PC-9 (cell line): Measurements from ENCODE around the gene CBL. TPM values are rescaled to one million over a fixed set of nuclear protein-coding genes. Genes with fewer than 3 reads are reported as not detected.

ENCODE experiments used
- BruUV-seq: library from RNA; stranded (reverse); fragments of 400-500 nt; replicated peaks from 2 replicates; lab custom pipeline; 2021; lab: Mats Ljungman, UMichigan
- CTCF ChIA-PET: fragments of 300-600 bp; sonication (Branson Sonifier 250); formaldehyde crosslinking; loops from one replicate; lab custom pipeline; 2022; ENCODE audit warnings: antibody characterized with exemption; lab: Charles Lee
- POLR2A ChIA-PET: fragments of 300-600 bp; sonication (Branson Sonifier 250); formaldehyde crosslinking; loops from one replicate; lab custom pipeline; 2022; ENCODE audit warnings: antibody characterized with exemption; ENCODE audit not compliant: unreplicated experiment; lab: Charles Lee
- DNase-seq, 2 experiments: peaks; one replicate each; pipeline versions ENCODE4 v3.0.0 to v3.0.0-alpha.2; 2015 to 2022; ENCODE audit warnings: mixed read lengths in 1 of 2
- H2AFZ ChIP-seq: fragments of 200-600 bp; sonication (generic); 2 replicates; pipeline ENCODE4 v1.8.1; 2017; ENCODE audit warnings: antibody characterized with exemption
- H3F3A ChIP-seq: fragments of 200-600 bp; sonication (generic); 2 replicates; pipeline ENCODE4 v1.8.1; 2017; ENCODE audit warnings: antibody characterized with exemption, mild to moderate bottlenecking, low read depth; ENCODE audit not compliant: insufficient read depth
- H3K27ac ChIP-seq: fragments of 200-600 bp; sonication (generic); 2 replicates; pipeline ENCODE4 v1.6.1; 2016; ENCODE audit warnings: mixed run types
- H3K27me3 ChIP-seq: fragments of 200-600 bp; sonication (generic); 2 replicates; pipeline ENCODE4 v1.6.1; 2016; ENCODE audit warnings: low read depth, mixed run types; ENCODE audit not compliant: insufficient read depth
- H3K36me3 ChIP-seq: fragments of 200-600 bp; sonication (generic); 2 replicates; pipeline ENCODE4 v1.6.1; 2016; ENCODE audit warnings: low read depth, mixed run types
- H3K4me1 ChIP-seq: fragments of 200-600 bp; sonication (generic); replicated peaks from 2 replicates; pipeline ENCODE4 v1.6.1; 2016; ENCODE audit warnings: mixed run types; ENCODE audit not compliant: insufficient read depth
- H3K4me2 ChIP-seq: fragments of 200-600 bp; sonication (generic); 2 replicates; pipeline ENCODE4 v1.6.1; 2017; ENCODE audit warnings: mixed run types
- H3K4me3 ChIP-seq: fragments of 200-600 bp; sonication (generic); 2 replicates; pipeline ENCODE4 v1.6.1; 2016; ENCODE audit warnings: mixed run types
- H3K79me2 ChIP-seq: fragments of 200-600 bp; sonication (generic); 2 replicates; pipeline ENCODE4 v1.6.1; 2017; ENCODE audit warnings: low read depth, mixed run types
- H3K9me2 ChIP-seq: fragments of 200-600 bp; sonication (generic); 2 replicates; pipeline ENCODE4 v1.8.1; 2017; ENCODE audit warnings: mild to moderate bottlenecking; ENCODE audit not compliant: insufficient read depth
- H3K9me3 ChIP-seq: fragments of 200-600 bp; sonication (generic); 2 replicates; pipeline ENCODE4 v1.8.1; 2016; ENCODE audit warnings: low read depth; ENCODE audit not compliant: insufficient read depth
- H4K20me1 ChIP-seq: fragments of 200-600 bp; sonication (generic); 2 replicates; pipeline ENCODE4 v1.8.1; 2017; ENCODE audit not compliant: insufficient read depth
- EZH2 ChIP-seq: fragments of 200-600 bp; sonication (generic); IDR thresholded peaks from 2 replicates; pipeline ENCODE4 v1.8.0; 2017; ENCODE audit warnings: antibody characterized with exemption, low read depth
- intact Hi-C: fragments of 100-400 bp; cut with micrococcal nuclease; formaldehyde crosslinking; loops from one replicate; pipeline ENCODE4 v1.10.0; 2022; ENCODE audit not compliant: unreplicated experiment
- total RNA-seq: library from RNA; stranded (reverse); gene quantifications from 2 replicates; pipeline ENCODE4 v1.2.3, GENCODE V29; 2021
- TF ChIP-seq, protein P1 (sequence below): fragments of 200-600 bp; sonication (generic); conservative IDR thresholded peaks from 2 replicates; pipeline ENCODE4 v1.6.1; 2017; ENCODE audit warnings: mixed run types, antibody characterized with exemption, mild to moderate bottlenecking, moderate library complexity

The CBL gene
- total RNA-seq, 1 experiment from 2014 or later: 32.9 TPM

- no peaks in the 10 kb centered on the region for H3K4me1 ChIP-seq
- intact Hi-C loops: no loop called here
- peaks cover 25% of the 10 kb centered on the region for H3F3A ChIP-seq
- no peak overlapping the region for H3K4me2 ChIP-seq
- DNase-seq: no peak
- no peak for TF ChIP-seq EZH2
- TF ChIP-seq, protein P1, sequence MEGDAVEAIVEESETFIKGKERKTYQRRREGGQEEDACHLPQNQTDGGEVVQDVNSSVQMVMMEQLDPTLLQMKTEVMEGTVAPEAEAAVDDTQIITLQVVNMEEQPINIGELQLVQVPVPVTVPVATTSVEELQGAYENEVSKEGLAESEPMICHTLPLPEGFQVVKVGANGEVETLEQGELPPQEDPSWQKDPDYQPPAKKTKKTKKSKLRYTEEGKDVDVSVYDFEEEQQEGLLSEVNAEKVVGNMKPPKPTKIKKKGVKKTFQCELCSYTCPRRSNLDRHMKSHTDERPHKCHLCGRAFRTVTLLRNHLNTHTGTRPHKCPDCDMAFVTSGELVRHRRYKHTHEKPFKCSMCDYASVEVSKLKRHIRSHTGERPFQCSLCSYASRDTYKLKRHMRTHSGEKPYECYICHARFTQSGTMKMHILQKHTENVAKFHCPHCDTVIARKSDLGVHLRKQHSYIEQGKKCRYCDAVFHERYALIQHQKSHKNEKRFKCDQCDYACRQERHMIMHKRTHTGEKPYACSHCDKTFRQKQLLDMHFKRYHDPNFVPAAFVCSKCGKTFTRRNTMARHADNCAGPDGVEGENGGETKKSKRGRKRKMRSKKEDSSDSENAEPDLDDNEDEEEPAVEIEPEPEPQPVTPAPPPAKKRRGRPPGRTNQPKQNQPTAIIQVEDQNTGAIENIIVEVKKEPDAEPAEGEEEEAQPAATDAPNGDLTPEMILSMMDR: no peak
- no peak overlapping the region for H3K27ac ChIP-seq
- H3K36me3 ChIP-seq: no peaks in the 10 kb centered on the region
- H3K27me3 ChIP-seq: no peaks in the 10 kb centered on the region
- H3K79me2 ChIP-seq: peaks cover 32% of the 10 kb centered on the region
- ChIA-PET POLR2A (no interaction called here), CTCF (no interaction called here)
- no peaks in the 10 kb centered on the region for H3K9me2 ChIP-seq
- H4K20me1 ChIP-seq: peaks cover 12% of the 10 kb centered on the region
- no TSS peak for BruUV-seq
- H3K4me3 ChIP-seq: no peak overlapping the region
- H2AFZ ChIP-seq: no peak overlapping the region
- H3K9me3 ChIP-seq: no peaks in the 10 kb centered on the region
These were observed 61.5 kb downstream of the CBL start for GRCh38 chr11:119267645-119268044.

DNA sequence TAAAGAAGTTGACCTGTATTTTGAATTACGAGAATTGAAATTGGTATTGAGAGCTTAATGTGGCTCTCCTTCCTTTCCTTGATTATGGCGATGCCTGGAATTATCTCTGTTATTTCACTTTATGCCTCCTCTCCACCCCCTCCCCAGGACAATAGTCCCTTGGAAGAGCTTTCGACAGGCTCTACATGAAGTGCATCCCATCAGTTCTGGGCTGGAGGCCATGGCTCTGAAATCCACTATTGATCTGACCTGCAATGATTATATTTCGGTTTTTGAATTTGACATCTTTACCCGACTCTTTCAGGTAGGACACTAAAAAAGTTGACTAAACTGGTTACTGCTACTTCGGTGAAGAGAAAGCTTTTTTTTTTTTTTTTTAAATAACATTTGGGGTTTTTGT is 67.6 kb downstream of the CBL start:
- no peak for DNase-seq
- Histone ChIP-seq H3K79me2 (no peaks in the 10 kb centered on the region; the same call in 1 of the 2 replicates), H2AFZ (no peak overlapping the region), H3K4me3 (no peak overlapping the region), H3K9me3 (no peaks in the 10 kb centered on the region), H3K9me2 (no peaks in the 10 kb centered on the region), H3K27ac (no peak overlapping the region), H3K4me2 (no peak overlapping the region), H3K4me1 (no peaks in the 10 kb centered on the region), H3K27me3 (no peaks in the 10 kb centered on the region), H4K20me1 (peaks cover 3% of the 10 kb centered on the region; the same call in 1 of the 2 replicates), H3K36me3 (peaks cover 17% of the 10 kb centered on the region; the same call in 1 of the 2 replicates), H3F3A (peaks cover 18% of the 10 kb centered on the region)
- ChIA-PET POLR2A (interaction anchor here (0.7 kb wide), 1 partner anchor 153 kb away, joined by 3 read pairs; the partner anchor contains the start of gene HINFP), CTCF (interaction anchor here (0.6 kb wide), 1 partner anchor 223 kb away, joined by 5 read pairs; no protein-coding TSS in a partner anchor)
- intact Hi-C loops: no loop called here
- TF ChIP-seq, protein P1: no peak
- no peak for TF ChIP-seq EZH2
- no TSS peak for BruUV-seq

DNA sequence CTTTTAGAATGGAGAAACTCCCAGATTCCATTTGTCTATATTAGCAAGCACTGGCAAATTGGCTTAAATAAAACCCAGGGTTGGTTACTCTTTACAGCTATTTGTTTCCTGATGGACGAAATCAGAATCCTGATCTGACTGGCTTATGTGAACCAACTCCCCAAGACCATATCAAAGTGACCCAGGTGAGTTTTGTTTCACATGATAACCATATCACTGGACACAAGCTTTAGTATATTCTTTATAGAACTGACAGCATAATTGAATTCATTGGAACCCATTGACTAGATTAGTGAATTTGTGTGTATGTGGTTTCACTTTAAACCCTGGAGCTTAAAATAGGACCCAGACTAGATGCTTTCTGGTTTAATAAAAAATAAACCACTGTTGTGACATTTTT is 71.5 kb downstream of the CBL start:
- no peaks in the 10 kb centered on the region for H3K9me3 ChIP-seq
- no peak overlapping the region for H3K27ac ChIP-seq
- H3K4me1 ChIP-seq: no peaks in the 10 kb centered on the region
- DNase-seq: no peak
- TF ChIP-seq EZH2: no peak
- TF ChIP-seq, protein P1: no peak
- no peak overlapping the region for H2AFZ ChIP-seq
- no peaks in the 10 kb centered on the region for H3K9me2 ChIP-seq
- ChIA-PET CTCF (no interaction called here), POLR2A (no interaction called here)
- peaks cover 19% of the 10 kb centered on the region; the same call in 1 of the 2 replicates for H3K36me3 ChIP-seq
- no peaks in the 10 kb centered on the region for H3K79me2 ChIP-seq
- BruUV-seq: no TSS peak
- no peaks in the 10 kb centered on the region for H3K27me3 ChIP-seq
- H4K20me1 ChIP-seq: 0 out of 2 replicates have a peak, but pooled peaks cover 3% of the 10 kb centered on the region
- H3F3A ChIP-seq: peaks cover 18% of the 10 kb centered on the region; the same call in 1 of the 2 replicates
- intact Hi-C loops: no loop called here
- H3K4me2 ChIP-seq: no peak overlapping the region
- no peak overlapping the region for H3K4me3 ChIP-seq
